DND-41 (cell line): ENCODE results near the gene SCN5A.

ENCODE experiments used
- EZH2 ChIP-seq: IDR thresholded peaks from 3 replicates; pipeline ENCODE4 v1.6.1; 2012; ENCODE audit warnings: borderline replicate concordance, low read depth, mild to moderate bottlenecking, moderate library complexity, low read length, inconsistent platforms; ENCODE audit not compliant: severe bottlenecking
- TF ChIP-seq, protein P1 (sequence below): IDR thresholded peaks from 2 replicates; pipeline ENCODE4 v1.5.1; 2012; ENCODE audit warnings: borderline replicate concordance, low read length, moderate library complexity, mild to moderate bottlenecking; ENCODE audit not compliant: poor library complexity, severe bottlenecking; ENCODE audit errors: extremely low read depth

DNA sequence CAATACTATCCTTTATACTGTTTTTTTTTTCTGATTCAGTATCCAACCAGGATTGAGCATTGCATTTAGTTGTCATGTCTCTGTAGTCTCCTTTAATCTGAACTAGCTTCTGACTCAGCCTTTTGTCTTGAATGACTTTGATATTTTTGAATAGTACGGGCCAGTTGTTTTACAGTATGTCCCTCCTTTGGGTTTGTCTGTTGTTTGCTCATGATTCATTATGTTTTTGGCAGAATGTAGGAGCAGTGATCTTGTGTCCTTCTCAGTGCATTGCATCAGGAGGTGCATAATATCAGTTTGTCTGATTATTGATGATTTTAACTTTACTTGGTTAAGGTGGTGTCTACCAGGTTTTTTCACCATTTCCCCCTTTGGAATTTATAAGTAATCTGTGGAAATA, 132.8 kb downstream of the SCN5A start:
- TF ChIP-seq, protein P1, sequence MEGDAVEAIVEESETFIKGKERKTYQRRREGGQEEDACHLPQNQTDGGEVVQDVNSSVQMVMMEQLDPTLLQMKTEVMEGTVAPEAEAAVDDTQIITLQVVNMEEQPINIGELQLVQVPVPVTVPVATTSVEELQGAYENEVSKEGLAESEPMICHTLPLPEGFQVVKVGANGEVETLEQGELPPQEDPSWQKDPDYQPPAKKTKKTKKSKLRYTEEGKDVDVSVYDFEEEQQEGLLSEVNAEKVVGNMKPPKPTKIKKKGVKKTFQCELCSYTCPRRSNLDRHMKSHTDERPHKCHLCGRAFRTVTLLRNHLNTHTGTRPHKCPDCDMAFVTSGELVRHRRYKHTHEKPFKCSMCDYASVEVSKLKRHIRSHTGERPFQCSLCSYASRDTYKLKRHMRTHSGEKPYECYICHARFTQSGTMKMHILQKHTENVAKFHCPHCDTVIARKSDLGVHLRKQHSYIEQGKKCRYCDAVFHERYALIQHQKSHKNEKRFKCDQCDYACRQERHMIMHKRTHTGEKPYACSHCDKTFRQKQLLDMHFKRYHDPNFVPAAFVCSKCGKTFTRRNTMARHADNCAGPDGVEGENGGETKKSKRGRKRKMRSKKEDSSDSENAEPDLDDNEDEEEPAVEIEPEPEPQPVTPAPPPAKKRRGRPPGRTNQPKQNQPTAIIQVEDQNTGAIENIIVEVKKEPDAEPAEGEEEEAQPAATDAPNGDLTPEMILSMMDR: no peak
- TF ChIP-seq EZH2: no peak
